Heart right ventricle (tissue), 16 donors: ENCODE measurements around the gene ZMIZ1. TPM values are rescaled to one million over a fixed set of nuclear protein-coding genes. Genes with fewer than 3 reads are reported as not detected.

Experiments
- ATAC-seq, 8 donors: fragments of 200-7000 bp; cut with Tn5 transposase; one replicate each; pipeline ENCODE4 v1.9.1; 2020; ENCODE audit warnings: mild to moderate bottlenecking in 8 of 8, moderate library complexity in 8 of 8, moderate number of reproducible peaks in 1 of 8
- DNase-seq, 2 donors: peaks; one replicate each; pipeline ENCODE4 v3.0.0-alpha.2; 2020
- H3K27ac ChIP-seq, 10 donors: fragments of 200-600 bp; sonication (generic) in 2 of 10; one replicate each; pipeline versions ENCODE4 v1.5.0 to v1.8.0; 2020 to 2022; ENCODE audit warnings: mild to moderate bottlenecking in 3 of 10
- H3K27me3 ChIP-seq, 7 donors: fragments of 200-600 bp; one replicate each; pipeline ENCODE4 v1.8.0; 2021 to 2022; ENCODE audit warnings: mild to moderate bottlenecking in 2 of 7
- H3K36me3 ChIP-seq, 9 donors: fragments of 200-600 bp; sonication (generic) in 1 of 9; one replicate each; pipeline versions ENCODE4 v1.5.0 to v1.8.0; 2020 to 2022; ENCODE audit warnings: mild to moderate bottlenecking in 2 of 9
- H3K4me1 ChIP-seq, 9 donors: fragments of 200-600 bp; sonication (generic) in 1 of 9; one replicate each; pipeline versions ENCODE4 v1.5.0 to v1.8.0; 2020 to 2022; ENCODE audit warnings: mild to moderate bottlenecking in 4 of 9
- H3K4me3 ChIP-seq, 10 donors: fragments of 200-600 bp; sonication (generic) in 2 of 10; one replicate each; pipeline versions ENCODE4 v1.5.0 to v1.8.0; 2020 to 2022; ENCODE audit warnings: mild to moderate bottlenecking in 7 of 10, moderate library complexity in 2 of 10
- H3K9me3 ChIP-seq, 11 donors: fragments of 200-600 bp in 10 of 11; sonication (generic) in 2 of 11; one replicate each; pipeline versions ENCODE4 v1.5.0 to v1.8.0; 2013 to 2022; ENCODE audit warnings: mild to moderate bottlenecking in 2 of 11, control low read depth in 1 of 11, moderate library complexity in 1 of 11
- CTCF ChIP-seq, 9 donors: fragments of 200-600 bp; sonication (generic) in 2 of 9; IDR thresholded peaks; one replicate each; pipeline versions ENCODE4 v1.5.0 to v1.8.0; 2021 to 2022; ENCODE audit warnings: antibody characterized with exemption in 9 of 9, mild to moderate bottlenecking in 5 of 9, moderate library complexity in 1 of 9
- WGBS, 2 donors: extraction: QIAGEN DNeasy Blood & Tissue Kit; methylation state at CpG; one replicate each; pipeline ENCODE4 v1.1.7; 2013; ENCODE audit warnings: inconsistent platforms in 1 of 2; 5-methylcytosine and 5-hydroxymethylcytosine counted together
- intact Hi-C, 10 donors: fragments of 100-400 bp; cut with DNase I; formaldehyde crosslinking; loops; one replicate each; pipeline versions ENCODE4 v1.11.1 to v1.14.2; 2022
- polyA plus RNA-seq, 2 donors: library from polyadenylated mRNA; stranded (reverse); fragments of 200-250 nt; gene quantifications; one replicate each; pipeline ENCODE4 v1.2.3, GENCODE V29; 2013
- total RNA-seq, 10 donors: library from RNA; stranded (reverse); fragmentation: NEBNext Ultra II Directional in 3 of 10; extraction: Animal tissue kit (Norgen Biotek cat#: 25700) in 3 of 10; gene quantifications; one replicate each; pipeline versions ENCODE4 v1.2.1 to v1.2.4, GENCODE V29; 2021 to 2023
- donor health status: Arrhythmogenic right ventricular cardiomyopathy.
- donor health status: ischemic (EF 13 %, LVEDD 7.1; RV severe dilation, severe dysfunction).
- donor health status: healthy with polysubstance abuse.
- donor health status: DM: no; HTN: yes; CAD: no.
- donor health status: DM: no; HTN: no; CAD: no.
- donor health status: ischemic (EF 25% LVEDD 6.9; RV normal size, moderate dysfunction).
- donor health status: ischemic (EF 25% LVEDD 5.7; RV mildly dilated, moderate dysfunction).
- donor health status: healthy.
- donor health status: DM: yes; HTN: yes; CAD: no.
- donor health status: Ischemic cardiomyopathy.
- donor health status: ischemic (EF 35%, LVEDD 5.7; RV mildly dilated, moderate dysfunction).
- donor health status: nonischemic (EF 11% LVEDD 7.7; RV severe dilation, severe dysfunction).
- donor health status: DM: yes; HTN: yes; CAD: no.
- donor health status: PGD.
- donor health status: ischemic (EF 29% LVEDD 5.4; RV normal size, mild dysfunction).
- donor health status: nonischemic (EF 23%, LVEDD 6.1; RV moderate dilation, normal function).

Gene ZMIZ1
- total and polyA plus RNA-seq, 12 donors = 24.2 to 61.5 (median 49.8) TPM

GRCh38 chr10:79128923-79129305, 60.1 kb downstream of the ZMIZ1 start:
- intact Hi-C loops = no loop called here
- peaks cover 0 to 70% (median 19%) of the 10 kb centered on the region in 9 donors for H3K36me3 ChIP-seq
- no peaks in the 10 kb centered on the region for H3K9me3 ChIP-seq
- H3K27me3 ChIP-seq = no peaks in the 10 kb centered on the region
- 36 to 42% methylated on average over 4 of the region's 4 CpGs for WGBS, 2 donors
- H3K27ac ChIP-seq = peak overlapping the region in 9 of 10 donors; percentile 19 to 97 (median 62)
- DNase-seq = no peak
- no peak for TF ChIP-seq CTCF (IDR thresholded peaks at IDR 0.05)
- no peak for ATAC-seq
- H3K4me3 ChIP-seq = no peak overlapping the region
- peaks cover 30 to 100% (median 91%) of the 10 kb centered on the region in 9 donors for H3K4me1 ChIP-seq

- TF ChIP-seq CTCF (IDR thresholded peaks at IDR 0.05) = peak in 3 of 9 donors; percentile 8 to 15 (median 13)
- no peaks in the 10 kb centered on the region for H3K9me3 ChIP-seq
- H3K27me3 ChIP-seq = no peaks in the 10 kb centered on the region
- 45 to 48% methylated on average over 8 of the region's 8 CpGs for WGBS, 2 donors
- ATAC-seq (peak in 6 of 8 donors; percentile 11 to 52 (median 23)), DNase-seq (no peak)
- peaks cover 35 to 100% (median 91%) of the 10 kb centered on the region in 9 donors for H3K4me1 ChIP-seq
- peak overlapping the region in 9 of 10 donors; percentile 19 to 97 (median 62) for H3K27ac ChIP-seq
- no peak overlapping the region for H3K4me3 ChIP-seq
- H3K36me3 ChIP-seq = peaks cover 0 to 64% (median 13%) of the 10 kb centered on the region in 9 donors
- intact Hi-C loops = no loop called here
Observed at GRCh38 chr10:79129361-79129997, 60.7 kb downstream of the ZMIZ1 start.

- Histone ChIP-seq H3K9me3 (no peaks in the 10 kb centered on the region), H3K27me3 (no peaks in the 10 kb centered on the region), H3K36me3 (peaks cover 0 to 57% (median 5%) of the 10 kb centered on the region in 9 donors), H3K4me3 (no peak overlapping the region), H3K4me1 (peaks cover 40 to 100% (median 92%) of the 10 kb centered on the region in 9 donors), H3K27ac (peak overlapping the region in 8 of 10 donors; percentile 19 to 97 (median 64))
- intact Hi-C loops = loop anchor here in 2 of 10 donors (2.0 to 10.0 kb wide), 2 partner anchors 17 to 55 kb away; no protein-coding TSS in a partner anchor
- ATAC-seq (peak in 3 of 8 donors; percentile 6 to 40 (median 14)), DNase-seq (no peak)
- 69 to 78% methylated on average over 5 of the region's 5 CpGs for WGBS, 2 donors
- TF ChIP-seq CTCF (IDR thresholded peaks at IDR 0.05) = no peak
Observed at GRCh38 chr10:79130255-79130654, 61.5 kb downstream of the ZMIZ1 start.

- Histone ChIP-seq H3K27ac (peak overlapping the region in 8 of 10 donors; percentile 59 to 97 (median 82)), H3K4me3 (no peak overlapping the region), H3K27me3 (no peaks in the 10 kb centered on the region), H3K36me3 (peaks cover 0 to 51% (median 0%) of the 10 kb centered on the region in 9 donors), H3K4me1 (peaks cover 46 to 100% (median 97%) of the 10 kb centered on the region in 9 donors), H3K9me3 (no peaks in the 10 kb centered on the region)
- DNase-seq (no peak), ATAC-seq (no peak)
- TF ChIP-seq CTCF (IDR thresholded peaks at IDR 0.05) = no peak
- intact Hi-C loops = loop anchor here in 2 of 10 donors (2.0 to 10.0 kb wide), 2 partner anchors 18 to 56 kb away; no protein-coding TSS in a partner anchor
- WGBS, 2 donors = 84 to 86% methylated on average over 5 of the region's 5 CpGs
Observed at GRCh38 chr10:79130846-79131245, 62.1 kb downstream of the ZMIZ1 start.
